Suprapubic skin (tissue), 3 donors: Measurements from ENCODE around the gene CIAO2A.

ENCODE experiments used
- CTCF ChIP-seq, 2 donors: fragments of 200-600 bp in 1 of 2; fragments of 450-650 bp in 1 of 2; sonication (generic) in 1 of 2; IDR thresholded peaks; one replicate each; pipeline ENCODE4 v1.5.1; 2016 to 2019; ENCODE audit warnings: antibody characterized with exemption in 2 of 2, mild to moderate bottlenecking in 1 of 2, moderate library complexity in 1 of 2
- EP300 ChIP-seq: sonication (generic); formaldehyde crosslinking; IDR thresholded peaks from one replicate; pipeline ENCODE4 v1.6.1; 2017; ENCODE audit warnings: antibody characterized with exemption

GRCh38 chr15:64066451-64066850 lies 27.2 kb downstream of the CIAO2A start:
- no peak for TF ChIP-seq EP300
- TF ChIP-seq CTCF (IDR thresholded peaks at IDR 0.05) = no peak
